ENCODE data around the gene HYI. TPM values are rescaled to one million over a fixed set of nuclear protein-coding genes. Genes with fewer than 3 reads are reported as not detected.
"Not testable (repeated sequence)": the region's sequence is repeated elsewhere in the genome, so short reads cannot be mapped to it uniquely, and the experiment has no call there.

The HYI gene
- total and polyA plus RNA-seq, 11 donors, result 8.1 to 33.0 (median 20.9) TPM

DNA sequence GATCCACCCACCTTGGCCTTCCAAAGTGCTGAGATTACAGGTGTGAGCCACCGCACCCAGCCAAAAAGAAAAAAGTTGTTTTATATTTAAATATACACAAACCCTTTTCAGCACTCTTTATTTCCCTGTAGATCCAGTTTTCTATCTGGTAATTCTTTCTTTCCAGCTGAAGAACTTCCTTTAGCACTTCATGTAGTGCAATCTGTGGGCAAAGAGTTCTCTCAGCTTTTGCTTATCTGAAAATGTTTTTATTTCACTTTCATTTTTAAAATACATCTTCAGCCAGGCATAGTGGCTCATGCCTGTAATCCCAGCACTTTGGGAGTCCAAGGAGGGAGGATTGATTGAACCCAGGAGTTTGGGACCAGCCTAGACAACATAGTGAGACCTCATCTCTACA lies 28.5 kb upstream of the HYI start:
- Histone ChIP-seq H3K27me3 (no peaks in the 10 kb centered on the region), H3K27ac (peak overlapping the region in 1 of 12 donors; percentile 15), H3K36me3 (no peaks in the 10 kb centered on the region), H3K9me3 (peaks cover 0 to 2% (median 0%) of the 10 kb centered on the region in 12 donors), H3K4me1 (peaks cover 0 to 8% (median 0%) of the 10 kb centered on the region in 12 donors), H3K4me3 (no peak overlapping the region)
- WGBS, 4 donors, result 90 to 96% (median 95%) methylated on average over 1 of the region's 1 CpG
- ATAC-seq (no peak), DNase-seq (no peak)
- intact Hi-C loops (cut with DNase I), result no loop called here
- TF ChIP-seq POLR2A (IDR thresholded peaks at IDR 0.05), result no peak
- no peak for TF ChIP-seq CTCF (IDR thresholded peaks at IDR 0.05)

DNA sequence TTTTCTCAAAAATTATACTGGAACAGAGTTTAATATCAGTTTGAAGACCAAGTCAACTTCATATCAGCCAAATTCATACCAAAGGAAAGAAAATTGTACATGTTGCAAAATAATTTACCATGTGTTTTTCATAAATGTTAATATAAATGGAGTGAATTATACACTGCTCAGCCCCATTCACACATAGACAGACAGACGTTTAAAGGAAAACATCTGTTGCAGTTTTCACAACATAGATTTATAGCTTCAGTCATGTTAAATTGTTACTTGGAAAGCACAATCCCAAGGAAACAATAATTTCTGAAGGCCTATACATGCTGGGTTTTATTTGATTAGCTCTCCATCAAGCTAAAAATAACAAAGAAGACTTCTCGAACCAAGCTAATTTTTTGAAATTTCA lies 27.8 kb upstream of the HYI start:
- 86 to 90% (median 87%) methylated on average over 2 of the region's 2 CpGs for WGBS, 4 donors
- H3K27me3 ChIP-seq, result no peaks in the 10 kb centered on the region
- TF ChIP-seq CTCF (IDR thresholded peaks at IDR 0.05), result no peak
- no peak for TF ChIP-seq POLR2A (IDR thresholded peaks at IDR 0.05)
- H3K36me3 ChIP-seq, result no peaks in the 10 kb centered on the region
- no peak overlapping the region for H3K4me3 ChIP-seq
- H3K4me1 ChIP-seq, result peaks cover 0 to 8% (median 0%) of the 10 kb centered on the region in 12 donors
- intact Hi-C loops (cut with DNase I), result no loop called here
- no peaks in the 10 kb centered on the region for H3K9me3 ChIP-seq
- H3K27ac ChIP-seq, result no peak overlapping the region
- ATAC-seq, result no peak
- DNase-seq, result no peak

GRCh38 chr1:43479414-43479813 lies 25.7 kb upstream of the HYI start:
- intact Hi-C loops (cut with DNase I), result no loop called here
- Histone ChIP-seq H3K4me1 (peaks cover 0 to 8% (median 0%) of the 10 kb centered on the region in 12 donors), H3K4me3 (no peak overlapping the region), H3K9me3 (no peaks in the 10 kb centered on the region), H3K36me3 (no peaks in the 10 kb centered on the region), H3K27ac (no peak overlapping the region), H3K27me3 (no peaks in the 10 kb centered on the region)
- WGBS, 4 donors, result 69 to 80% (median 76%) methylated on average over 3 of the region's 3 CpGs
- no peak for TF ChIP-seq POLR2A (IDR thresholded peaks at IDR 0.05)
- TF ChIP-seq CTCF (IDR thresholded peaks at IDR 0.05), result no peak
- no peak for ATAC-seq
- no peak for DNase-seq

GRCh38 chr1:43477716-43478115 lies 24.0 kb upstream of the HYI start:
- ATAC-seq (no peak), DNase-seq (no peak)
- no peaks in the 10 kb centered on the region for H3K9me3 ChIP-seq
- no peaks in the 10 kb centered on the region for H3K36me3 ChIP-seq
- no peak for TF ChIP-seq POLR2A (IDR thresholded peaks at IDR 0.05)
- no peak for TF ChIP-seq CTCF (IDR thresholded peaks at IDR 0.05)
- no peaks in the 10 kb centered on the region for H3K27me3 ChIP-seq
- no peak overlapping the region for H3K4me3 ChIP-seq
- H3K4me1 ChIP-seq, result peaks cover 0 to 12% (median 0%) of the 10 kb centered on the region in 12 donors
- WGBS, 4 donors, result 91 to 96% (median 96%) methylated on average over 1 of the region's 1 CpG
- intact Hi-C loops (cut with DNase I), result no loop called here
- H3K27ac ChIP-seq, result no peak overlapping the region

- H3K4me3 ChIP-seq; H3K27me3 ChIP-seq; H3K27ac ChIP-seq; H3K4me1 ChIP-seq; ATAC-seq; H3K36me3 ChIP-seq; H3K9me3 ChIP-seq; intact Hi-C loops (cut with DNase I); DNase-seq: not testable (repeated sequence)
- WGBS, 4 donors, result 53 to 61% (median 57%) methylated on average over 9 to 10 of the region's 10 CpGs
These were observed 22.1 kb upstream of the HYI start for GRCh38 chr1:43475611-43476401.

Data from heart left ventricle (tissue), 16 donors.